NCI-H774 (cell line): Measurements from ENCODE around the gene OCA2.
"Not testable (repeated sequence)": the region's sequence is repeated elsewhere in the genome, so short reads cannot be mapped to it uniquely, and the experiment has no call there.

Experiments
- DNase-seq: peaks from one replicate; lab custom pipeline; 2025; lab: John Stamatoyannopoulos, UW

The OCA2 gene

GRCh38 chr15:27870320-27870719 lies 228.8 kb downstream of the OCA2 start:
- DNase-seq: no peak

- no peak for DNase-seq
These were observed 229.3 kb downstream of the OCA2 start for GRCh38 chr15:27869697-27870281.

- no peak for DNase-seq
These were observed 230.2 kb downstream of the OCA2 start for GRCh38 chr15:27868828-27869404.

- no peak for DNase-seq
These were observed 231.3 kb downstream of the OCA2 start for GRCh38 chr15:27867861-27868260.

DNA sequence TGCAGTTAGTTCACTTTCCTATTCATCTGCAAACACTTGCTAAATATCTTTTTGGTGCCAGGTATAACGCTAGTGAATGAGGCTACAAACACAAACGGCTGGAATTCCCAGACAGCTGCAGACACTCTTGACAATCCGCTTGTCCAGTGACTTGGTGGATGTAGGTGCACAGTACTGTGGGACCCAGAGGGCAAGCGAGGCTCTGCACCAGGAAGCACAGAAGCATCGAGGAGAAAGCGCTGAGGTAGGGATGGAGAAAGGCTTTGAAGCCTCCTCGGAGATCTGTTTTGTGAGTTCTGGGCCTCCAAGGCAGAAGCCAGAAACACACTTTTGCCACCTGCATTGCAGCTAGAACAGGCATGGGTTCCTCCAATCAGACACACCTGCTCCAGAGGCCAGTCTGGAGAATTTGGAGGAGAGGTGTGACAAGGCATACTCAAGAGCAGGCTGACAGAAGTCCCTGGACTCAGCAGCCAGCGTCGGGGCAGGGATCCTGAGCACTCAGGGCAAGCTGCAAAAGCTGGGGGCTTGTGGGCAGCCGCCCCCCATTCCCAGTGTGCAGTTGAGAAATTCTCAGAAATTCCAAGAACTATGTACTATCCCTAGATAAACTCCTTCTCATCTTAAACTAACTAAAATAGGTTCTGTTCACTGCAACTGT lies 232.5 kb downstream of the OCA2 start:
- no peak for DNase-seq

GRCh38 chr15:27865926-27866325 lies 233.2 kb downstream of the OCA2 start:
- no peak for DNase-seq

- DNase-seq: no peak
These were observed 233.7 kb downstream of the OCA2 start for GRCh38 chr15:27865323-27865922.

- DNase-seq: no peak
These were observed 234.4 kb downstream of the OCA2 start for GRCh38 chr15:27864719-27865118.

- DNase-seq: no peak
These were observed 235.0 kb downstream of the OCA2 start for GRCh38 chr15:27864086-27864485.

DNA sequence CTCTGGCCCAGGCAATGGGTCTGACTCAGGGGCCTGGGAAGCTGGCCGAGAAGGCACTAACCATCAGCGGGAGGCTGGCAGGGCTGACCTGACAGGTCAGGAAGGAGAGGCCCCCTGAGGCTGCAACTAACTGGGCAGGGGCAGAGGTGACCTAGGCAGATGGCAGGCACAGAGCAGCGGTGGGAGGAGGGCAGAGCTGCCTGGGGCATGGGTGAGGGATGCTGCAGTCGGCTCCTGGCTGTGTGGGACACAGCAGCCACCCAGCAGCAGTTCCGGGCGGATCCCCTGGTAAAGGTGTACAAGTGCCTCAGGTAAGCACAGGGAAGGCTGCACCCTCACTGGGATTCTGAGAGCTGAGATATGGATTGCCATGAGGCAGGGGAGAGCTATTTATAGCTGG lies 236.1 kb downstream of the OCA2 start:
- DNase-seq: no peak

DNA sequence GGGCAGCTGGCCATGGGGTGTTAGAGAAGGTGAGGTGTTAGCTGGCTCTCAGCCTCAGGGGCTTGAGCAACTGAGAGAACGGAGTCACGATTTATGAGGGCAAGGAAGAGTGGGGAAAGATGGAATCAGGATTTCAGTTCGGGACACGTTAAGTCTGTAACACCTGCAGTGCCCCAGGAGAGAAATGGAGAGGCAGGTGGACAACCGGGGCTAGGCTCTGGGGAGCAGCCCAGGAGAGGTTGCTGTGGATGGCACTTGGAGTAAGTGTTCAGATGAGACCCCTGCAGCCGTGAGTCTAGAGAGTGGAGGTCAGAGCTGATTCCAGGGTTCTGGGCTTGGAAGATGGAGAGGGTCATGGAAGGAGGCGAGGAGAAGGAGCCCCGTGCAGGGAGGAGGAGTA lies 237.9 kb downstream of the OCA2 start:
- DNase-seq: no peak

DNA sequence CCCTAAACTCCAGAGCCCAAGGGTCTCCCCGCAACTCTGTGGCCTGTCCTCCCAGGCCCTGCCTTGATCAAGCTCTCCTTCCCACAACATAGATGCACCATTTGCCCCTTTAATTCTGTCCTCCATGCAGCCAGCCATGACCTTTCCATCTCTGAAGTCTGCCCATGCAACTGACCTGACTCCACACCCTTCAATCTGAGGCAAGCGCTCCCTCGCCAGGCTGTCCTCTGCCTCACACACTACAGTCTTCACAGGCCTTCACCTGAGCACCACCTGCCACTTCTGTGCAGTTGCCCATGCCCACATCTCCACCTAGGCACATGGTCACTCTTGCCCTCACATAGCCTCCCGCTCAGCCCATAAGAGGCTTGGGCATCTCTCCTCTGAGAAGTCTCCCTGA lies 244.0 kb downstream of the OCA2 start:
- DNase-seq: no peak

DNA sequence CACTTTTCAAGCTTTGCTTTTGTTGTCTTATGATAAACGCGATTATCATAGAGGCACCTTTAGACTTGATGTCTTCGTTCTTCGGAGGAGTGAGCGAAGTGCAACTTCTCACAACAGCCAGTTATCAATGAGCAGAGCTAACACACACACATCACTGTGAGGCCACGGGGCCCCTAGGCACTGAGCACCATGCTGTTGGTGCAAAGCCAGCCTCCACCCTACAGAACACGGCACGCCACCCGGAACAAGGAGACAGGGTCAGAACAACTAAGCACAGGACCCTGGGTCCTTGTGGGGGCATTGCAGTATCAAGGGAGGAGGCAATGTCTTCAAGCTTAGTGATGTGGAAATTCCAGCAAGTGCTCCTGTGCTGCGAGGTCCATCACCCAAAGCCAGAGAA lies 244.5 kb downstream of the OCA2 start:
- DNase-seq: no peak

- no peak for DNase-seq
These were observed 245.3 kb downstream of the OCA2 start for GRCh38 chr15:27853624-27854455.

- DNase-seq: no peak
These were observed 247.3 kb downstream of the OCA2 start for GRCh38 chr15:27851858-27852210.

DNA sequence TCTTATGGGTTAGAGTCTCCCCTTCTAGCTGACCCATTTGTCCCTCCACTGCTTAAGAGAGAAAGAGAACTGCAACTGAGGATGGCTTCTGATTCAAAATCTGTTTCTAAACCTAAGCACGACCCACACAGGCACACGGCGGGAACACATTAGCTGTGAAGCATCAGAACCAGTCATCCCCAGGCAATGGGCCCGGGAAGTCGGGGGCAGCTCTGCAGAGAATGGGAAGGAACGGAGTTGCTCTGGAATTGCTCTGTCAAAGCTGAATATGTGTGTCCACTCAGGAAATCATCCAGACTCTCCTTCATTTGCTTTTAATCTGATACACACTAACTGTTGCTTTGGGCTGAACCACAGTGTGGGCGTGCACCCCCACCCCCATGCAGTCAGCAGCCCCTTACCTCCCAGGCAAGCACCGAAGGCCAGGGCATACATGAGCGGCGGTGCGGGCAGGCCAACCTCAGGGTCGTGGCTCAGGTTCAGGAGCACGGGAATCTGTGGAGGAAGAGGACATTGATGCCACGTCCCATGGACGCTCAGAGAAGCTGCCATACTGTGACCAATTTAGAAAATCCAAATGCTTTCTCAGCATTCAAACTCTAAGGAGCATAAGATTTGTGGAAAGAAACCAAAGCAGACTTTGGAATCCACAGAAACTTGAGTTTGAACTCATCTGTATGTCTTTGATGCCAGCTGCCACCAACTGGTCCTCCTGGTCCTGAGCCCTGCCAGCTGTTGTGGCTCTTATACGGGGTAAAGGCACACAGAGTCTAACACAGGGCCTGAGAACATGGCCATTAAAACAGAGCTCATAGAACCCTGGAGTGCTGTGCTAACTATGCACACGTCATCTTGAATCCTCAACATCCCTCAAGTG lies 247.9 kb downstream of the OCA2 start:
- no peak for DNase-seq

DNA sequence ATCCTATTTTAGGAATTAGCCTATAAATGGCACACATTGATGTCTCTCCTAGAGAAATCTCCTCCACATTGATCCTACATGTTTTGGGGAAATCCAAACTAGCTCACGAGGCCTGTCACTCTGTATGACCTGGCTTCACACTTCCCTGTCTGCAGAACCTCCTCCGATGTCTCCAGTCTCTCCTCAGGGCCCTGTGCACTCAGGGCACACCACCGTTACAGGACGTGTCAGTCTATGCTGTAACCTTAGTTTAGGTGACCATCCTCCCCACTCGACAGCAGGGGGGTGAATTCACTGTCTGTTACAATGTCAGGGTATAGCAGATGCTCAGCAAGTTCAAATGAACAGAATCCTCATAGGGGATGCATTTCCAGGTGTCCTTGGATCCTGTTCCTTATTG lies 249.1 kb downstream of the OCA2 start:
- no peak for DNase-seq

- DNase-seq: not testable (repeated sequence)
These were observed 250.2 kb downstream of the OCA2 start for GRCh38 chr15:27848936-27849335.

DNA sequence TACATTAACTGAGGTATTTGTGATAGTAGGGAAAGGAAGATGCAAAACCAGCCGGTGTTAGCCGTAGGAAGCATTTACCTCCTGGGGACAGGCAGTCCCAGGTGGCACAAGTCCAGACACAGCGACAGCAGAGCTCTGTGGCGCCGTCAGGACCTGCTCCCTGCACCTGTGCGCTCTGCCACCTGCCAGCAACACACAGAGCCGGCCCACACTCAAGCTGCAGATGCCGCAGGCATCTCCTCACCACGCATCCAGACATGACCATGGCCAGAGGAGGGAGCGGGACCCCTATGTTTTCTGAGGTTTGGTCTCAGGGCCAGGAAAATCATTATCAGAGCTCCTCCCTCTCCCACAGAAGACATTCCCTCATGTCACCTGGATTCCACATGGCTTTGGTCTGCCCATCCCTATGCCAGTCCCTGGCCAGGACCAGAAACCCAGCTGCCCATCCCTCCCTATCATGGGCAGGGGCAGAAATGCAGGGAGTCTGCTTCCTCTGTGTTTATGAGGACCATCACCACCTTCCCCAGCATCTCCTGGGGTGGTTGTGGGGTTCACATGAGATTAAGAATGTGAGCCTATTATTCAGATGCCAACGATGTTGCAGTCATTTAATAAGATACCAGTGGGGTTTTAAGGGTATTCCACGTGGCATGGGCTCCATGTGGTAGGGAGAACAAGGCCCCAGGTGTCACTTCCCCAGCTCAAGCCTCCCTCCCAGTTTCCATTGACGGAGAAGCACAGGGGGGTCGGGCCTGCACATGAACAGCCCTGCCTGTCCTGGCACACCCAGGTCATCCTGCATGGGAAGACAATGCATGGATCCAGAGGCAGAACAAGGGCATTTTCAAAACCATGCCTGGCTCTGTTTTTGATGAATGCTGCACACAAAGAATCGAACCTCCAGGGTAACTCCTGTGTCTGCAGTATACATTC lies 251.1 kb downstream of the OCA2 start:
- DNase-seq: peak; percentile 53

- no peak for DNase-seq
These were observed 252.3 kb downstream of the OCA2 start for GRCh38 chr15:27846722-27847395.
